Measurements from ENCODE around the gene ZNF217. TPM values are rescaled to one million over a fixed set of nuclear protein-coding genes. Genes with fewer than 3 reads are reported as not detected.
"Not testable (repeated sequence)": the region's sequence is repeated elsewhere in the genome, so short reads cannot be mapped to it uniquely, and the experiment has no call there.

The ZNF217 gene
- total RNA-seq, 6 donors from 2014 or later: 18.7 to 38.4 (median 33.9) TPM

DNA sequence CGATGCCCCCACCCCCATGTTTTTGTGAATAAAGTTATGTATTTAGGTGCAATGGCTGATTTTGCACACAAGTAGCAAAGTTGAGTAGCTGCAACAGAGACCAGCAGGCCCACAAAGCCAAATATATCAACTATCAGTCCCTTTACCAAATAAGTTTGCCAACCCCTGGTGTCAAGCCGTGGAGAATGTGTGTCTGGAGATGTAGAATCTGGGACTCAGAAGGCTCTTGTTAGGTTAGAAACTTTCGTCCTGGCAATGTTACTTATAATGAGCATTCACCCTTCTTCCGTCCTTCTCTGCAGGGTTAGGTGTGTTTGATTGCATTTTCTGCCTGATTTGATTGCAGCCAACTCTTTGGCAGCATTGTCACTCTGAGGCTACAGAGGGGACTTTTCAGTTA is 57.8 kb downstream of the ZNF217 start:
- no peaks in the 10 kb centered on the region for H3K9me3 ChIP-seq
- WGBS, 2 donors: 74 to 77% methylated on average over 4 of the region's 4 CpGs
- ATAC-seq (ENCODE audit: low FRiP score in 2 of 2) (no peak), DNase-seq (no peak)
- no peak overlapping the region for H3K4me3 ChIP-seq
- H3K4me1 ChIP-seq: no peaks in the 10 kb centered on the region
- H3K27ac ChIP-seq: no peak overlapping the region
- H3K27me3 ChIP-seq: no peaks in the 10 kb centered on the region
- H3K36me3 ChIP-seq: no peaks in the 10 kb centered on the region
- TF ChIP-seq POLR2A (IDR thresholded peaks at IDR 0.05): no peak
- TF ChIP-seq EP300 (IDR thresholded peaks at IDR 0.05): no peak
- TF ChIP-seq, protein P1, sequence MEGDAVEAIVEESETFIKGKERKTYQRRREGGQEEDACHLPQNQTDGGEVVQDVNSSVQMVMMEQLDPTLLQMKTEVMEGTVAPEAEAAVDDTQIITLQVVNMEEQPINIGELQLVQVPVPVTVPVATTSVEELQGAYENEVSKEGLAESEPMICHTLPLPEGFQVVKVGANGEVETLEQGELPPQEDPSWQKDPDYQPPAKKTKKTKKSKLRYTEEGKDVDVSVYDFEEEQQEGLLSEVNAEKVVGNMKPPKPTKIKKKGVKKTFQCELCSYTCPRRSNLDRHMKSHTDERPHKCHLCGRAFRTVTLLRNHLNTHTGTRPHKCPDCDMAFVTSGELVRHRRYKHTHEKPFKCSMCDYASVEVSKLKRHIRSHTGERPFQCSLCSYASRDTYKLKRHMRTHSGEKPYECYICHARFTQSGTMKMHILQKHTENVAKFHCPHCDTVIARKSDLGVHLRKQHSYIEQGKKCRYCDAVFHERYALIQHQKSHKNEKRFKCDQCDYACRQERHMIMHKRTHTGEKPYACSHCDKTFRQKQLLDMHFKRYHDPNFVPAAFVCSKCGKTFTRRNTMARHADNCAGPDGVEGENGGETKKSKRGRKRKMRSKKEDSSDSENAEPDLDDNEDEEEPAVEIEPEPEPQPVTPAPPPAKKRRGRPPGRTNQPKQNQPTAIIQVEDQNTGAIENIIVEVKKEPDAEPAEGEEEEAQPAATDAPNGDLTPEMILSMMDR (IDR thresholded peaks at IDR 0.05): no peak
- no peak for TF ChIP-seq POLR2AphosphoS5 (IDR thresholded peaks at IDR 0.05)

DNA sequence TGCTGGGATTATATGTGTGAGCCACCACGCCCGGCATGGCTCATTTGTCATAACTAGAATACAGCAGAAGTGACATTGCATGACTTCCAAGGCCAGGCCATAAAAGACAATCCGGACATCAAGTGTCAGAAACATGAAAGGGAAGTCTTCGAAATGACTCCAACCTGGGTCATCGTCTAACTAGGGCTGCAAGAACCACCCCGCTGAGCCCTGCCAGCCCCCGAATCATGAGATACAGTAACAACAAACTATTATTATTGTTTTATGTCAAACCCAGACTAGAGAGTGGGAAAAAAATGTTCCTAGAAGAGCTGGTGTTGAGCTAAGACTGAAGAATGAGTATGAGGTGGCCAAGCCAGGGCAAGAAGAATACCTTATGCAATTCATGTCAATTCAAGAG is 59.6 kb downstream of the ZNF217 start:
- H3K4me1 ChIP-seq: no peaks in the 10 kb centered on the region
- 79 to 81% methylated on average over 7 of the region's 7 CpGs for WGBS, 2 donors
- DNase-seq (no peak), ATAC-seq (ENCODE audit: low FRiP score in 2 of 2) (no peak)
- no peak overlapping the region for H3K27ac ChIP-seq
- no peak overlapping the region for H3K4me3 ChIP-seq
- no peaks in the 10 kb centered on the region for H3K9me3 ChIP-seq
- H3K27me3 ChIP-seq: no peaks in the 10 kb centered on the region
- TF ChIP-seq POLR2A (IDR thresholded peaks at IDR 0.05): no peak
- no peak for TF ChIP-seq POLR2AphosphoS5 (IDR thresholded peaks at IDR 0.05)
- no peak for TF ChIP-seq EP300 (IDR thresholded peaks at IDR 0.05)
- TF ChIP-seq, protein P1 (IDR thresholded peaks at IDR 0.05): no peak
- H3K36me3 ChIP-seq: no peaks in the 10 kb centered on the region

DNA sequence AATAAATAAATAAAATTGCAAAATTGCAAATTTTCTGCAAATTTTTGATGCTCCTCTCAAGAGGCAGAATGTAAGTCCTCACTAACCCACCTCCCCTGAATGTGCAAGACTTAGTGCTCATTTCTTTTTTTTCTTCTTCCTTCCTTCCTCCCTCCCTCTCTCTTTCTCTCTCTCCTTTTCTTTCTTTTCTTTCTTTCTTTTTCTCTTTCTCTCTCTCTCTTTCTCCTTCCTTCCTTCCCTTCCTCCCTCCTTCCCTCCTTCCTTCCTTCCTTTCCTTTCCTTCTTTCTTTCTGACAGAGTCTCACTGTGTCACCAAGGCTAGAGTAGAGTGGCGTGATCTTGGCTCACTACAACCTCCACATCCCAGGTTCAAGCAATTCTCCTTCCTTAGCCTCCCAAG is 60.1 kb downstream of the ZNF217 start:
- 80 to 90% methylated on average over 1 of the region's 1 CpG for WGBS, 2 donors
- Histone ChIP-seq H3K27me3 (no peaks in the 10 kb centered on the region), H3K9me3 (no peaks in the 10 kb centered on the region), H3K27ac (no peak overlapping the region), H3K4me1 (no peaks in the 10 kb centered on the region), H3K4me3 (no peak overlapping the region), H3K36me3 (no peaks in the 10 kb centered on the region)
- TF ChIP-seq POLR2A (IDR thresholded peaks at IDR 0.05): no peak
- TF ChIP-seq, protein P1 (IDR thresholded peaks at IDR 0.05): no peak
- no peak for TF ChIP-seq EP300 (IDR thresholded peaks at IDR 0.05)
- TF ChIP-seq POLR2AphosphoS5 (IDR thresholded peaks at IDR 0.05): no peak
- ATAC-seq (ENCODE audit: low FRiP score in 2 of 2) (no peak), DNase-seq (no peak)

DNA sequence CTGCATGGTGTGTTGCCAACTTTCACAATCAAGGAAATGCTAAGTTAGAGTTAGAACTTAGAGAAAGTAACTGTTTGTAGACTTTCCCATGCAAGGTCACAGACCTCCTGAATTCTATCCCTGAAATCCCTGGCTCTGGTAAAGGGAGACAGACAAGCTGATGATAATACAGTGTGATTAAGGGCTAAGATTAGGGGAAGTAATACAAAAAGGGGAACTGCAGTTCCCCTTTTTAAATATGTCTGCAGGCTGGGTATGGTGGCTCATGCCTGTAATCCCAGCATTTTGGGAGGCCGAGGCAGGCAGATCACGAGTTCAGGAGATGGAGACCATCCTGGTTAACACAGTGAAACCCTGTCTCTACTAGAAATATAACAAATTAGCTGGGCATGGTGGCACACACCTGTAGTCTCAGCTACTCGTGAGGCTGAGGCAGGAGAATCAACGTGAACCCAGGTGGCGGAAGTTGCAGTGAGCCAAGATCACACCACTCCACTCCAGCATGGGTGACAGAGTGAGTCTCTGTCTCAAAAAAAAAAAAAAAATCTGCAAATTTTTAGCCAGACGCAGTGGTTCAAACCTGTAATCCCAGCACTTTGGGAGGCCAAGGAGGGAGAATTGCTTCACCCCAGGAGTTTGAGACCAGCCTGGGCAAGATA is 60.9 kb downstream of the ZNF217 start:
- H3K9me3 ChIP-seq, H3K4me1 ChIP-seq, H3K36me3 ChIP-seq, H3K4me3 ChIP-seq, DNase-seq, H3K27ac ChIP-seq, H3K27me3 ChIP-seq: not testable (repeated sequence)
- peak in 1 of 2 donors; percentile 55 for ATAC-seq (ENCODE audit: low FRiP score in 2 of 2)
- WGBS, 2 donors: 86% methylated on average over 6 of the region's 6 CpGs

DNA sequence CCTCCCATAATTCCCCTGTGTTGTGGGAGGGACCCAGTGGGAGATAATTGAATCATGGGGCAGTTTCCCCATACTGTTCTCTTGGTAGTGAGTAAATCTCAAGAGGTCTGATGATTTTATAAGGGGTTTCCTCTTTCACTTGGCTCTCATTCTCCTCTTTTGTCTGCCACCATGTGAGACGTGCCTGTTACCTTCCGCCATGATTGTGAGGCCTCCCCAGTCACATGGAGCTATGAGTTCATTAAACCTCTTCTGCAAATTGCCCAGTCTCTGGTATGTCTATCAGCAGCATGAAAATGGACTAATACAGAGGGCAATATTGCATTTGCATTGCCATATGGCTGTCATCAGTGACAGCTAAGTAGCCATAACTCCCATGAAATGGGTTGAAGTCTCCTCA is 63.2 kb downstream of the ZNF217 start:
- Histone ChIP-seq H3K4me3 (no peak overlapping the region), H3K4me1 (no peaks in the 10 kb centered on the region), H3K27me3 (no peaks in the 10 kb centered on the region), H3K36me3 (no peaks in the 10 kb centered on the region), H3K27ac (no peak overlapping the region), H3K9me3 (no peaks in the 10 kb centered on the region)
- WGBS, 2 donors: 67 to 74% methylated on average over 2 of the region's 2 CpGs
- TF ChIP-seq POLR2AphosphoS5 (IDR thresholded peaks at IDR 0.05): no peak
- TF ChIP-seq POLR2A (IDR thresholded peaks at IDR 0.05): no peak
- no peak for TF ChIP-seq EP300 (IDR thresholded peaks at IDR 0.05)
- TF ChIP-seq, protein P1 (IDR thresholded peaks at IDR 0.05): no peak
- DNase-seq (no peak), ATAC-seq (ENCODE audit: low FRiP score in 2 of 2) (no peak)

Measured in upper lobe of left lung (tissue), 6 donors.